ENCODE data around the gene PCCA. TPM values are rescaled to one million over a fixed set of nuclear protein-coding genes. Genes with fewer than 3 reads are reported as not detected.
A peak's percentile ranks its signal among the peaks of the same experiment; 100 is the strongest.

The PCCA gene
- total RNA-seq, 1 donor from 2014 or later, result 65.6 TPM

- intact Hi-C loops (cut with DNase I), result no loop called here
- DNase-seq (no peak), ATAC-seq (ENCODE audit: poor library complexity) (no peak)
Measured at GRCh38 chr13:100493418-100493817, 404.5 kb downstream of the PCCA start.

- intact Hi-C loops (cut with DNase I), result no loop called here
- ATAC-seq (ENCODE audit: poor library complexity) (no peak), DNase-seq (no peak)
Measured at GRCh38 chr13:100495455-100495854, 406.6 kb downstream of the PCCA start.

- ATAC-seq (ENCODE audit: poor library complexity) (no peak), DNase-seq (no peak)
- intact Hi-C loops (cut with DNase I), result no loop called here
Measured at GRCh38 chr13:100497389-100497788, 408.5 kb downstream of the PCCA start.

- intact Hi-C loops (cut with DNase I), result no loop called here
- no peak for DNase-seq
- no peak for ATAC-seq (ENCODE audit: poor library complexity)
Measured at GRCh38 chr13:100502446-100502845, 413.6 kb downstream of the PCCA start.

GRCh38 chr13:100503622-100504021 is 414.7 kb downstream of the PCCA start:
- DNase-seq (no peak), ATAC-seq (ENCODE audit: poor library complexity) (no peak)
- intact Hi-C loops (cut with DNase I), result no loop called here

GRCh38 chr13:100506154-100506553 is 417.3 kb downstream of the PCCA start:
- ATAC-seq (ENCODE audit: poor library complexity), result no peak
- intact Hi-C loops (cut with DNase I), result no loop called here
- DNase-seq, result no peak

GRCh38 chr13:100506600-100507422 is 417.9 kb downstream of the PCCA start:
- intact Hi-C loops (cut with DNase I), result no loop called here
- DNase-seq, result no peak
- ATAC-seq (ENCODE audit: poor library complexity), result no peak

- DNase-seq (no peak), ATAC-seq (ENCODE audit: poor library complexity) (no peak)
- intact Hi-C loops (cut with DNase I), result no loop called here
Measured at GRCh38 chr13:100508455-100508854, 419.6 kb downstream of the PCCA start.

GRCh38 chr13:100508996-100509395 is 420.1 kb downstream of the PCCA start:
- ATAC-seq (ENCODE audit: poor library complexity) (no peak), DNase-seq (no peak)
- intact Hi-C loops (cut with DNase I), result no loop called here

GRCh38 chr13:100510208-100510957 is 421.5 kb downstream of the PCCA start:
- ATAC-seq (ENCODE audit: poor library complexity) (no peak), DNase-seq (no peak)
- intact Hi-C loops (cut with DNase I), result loop anchor here (5.0 kb wide), 1 partner anchor 593 kb away; no protein-coding TSS in a partner anchor

- peak; percentile 55 for ATAC-seq (ENCODE audit: poor library complexity)
Measured at GRCh38 chr13:100511466-100511865, 422.6 kb downstream of the PCCA start.

GRCh38 chr13:100512422-100512821 is 423.5 kb downstream of the PCCA start:
- DNase-seq (no peak), ATAC-seq (ENCODE audit: poor library complexity) (no peak)
- intact Hi-C loops (cut with DNase I), result loop anchor here (5.0 kb wide), 1 partner anchor 595 kb away; no protein-coding TSS in a partner anchor

More at GRCh38 chr13:100511466-100511865, 422.6 kb downstream of the PCCA start:
- intact Hi-C loops (cut with DNase I), result loop anchor here (5.0 kb wide), 1 partner anchor 594 kb away; no protein-coding TSS in a partner anchor
- no peak for DNase-seq

GRCh38 chr13:100513171-100513570 is 424.3 kb downstream of the PCCA start:
- intact Hi-C loops (cut with DNase I), result loop anchor here (5.0 kb wide), 1 partner anchor 596 kb away; no protein-coding TSS in a partner anchor
- ATAC-seq (ENCODE audit: poor library complexity), result no peak
- DNase-seq, result no peak

- intact Hi-C loops (cut with DNase I), result loop anchor here (5.0 kb wide), 1 partner anchor 597 kb away; no protein-coding TSS in a partner anchor
- ATAC-seq (ENCODE audit: poor library complexity) (peak; percentile 68), DNase-seq (no peak)
Measured at GRCh38 chr13:100513987-100514670, 425.2 kb downstream of the PCCA start.

- ATAC-seq (ENCODE audit: poor library complexity) (peak; percentile 94), DNase-seq (peak; percentile 86)
- intact Hi-C loops (cut with DNase I), result loop anchor here (5.0 kb wide), 2 partner anchors 598 to 858 kb away; no protein-coding TSS in a partner anchor
Measured at GRCh38 chr13:100514788-100515409, 426.0 kb downstream of the PCCA start.

GRCh38 chr13:100515410-100515800 is 426.5 kb downstream of the PCCA start:
- intact Hi-C loops (cut with DNase I), result loop anchor here (5.0 kb wide), 1 partner anchor 858 kb away; no protein-coding TSS in a partner anchor
- ATAC-seq (ENCODE audit: poor library complexity) (no peak), DNase-seq (no peak)

- intact Hi-C loops (cut with DNase I), result loop anchor here (5.0 kb wide), 1 partner anchor 860 kb away; no protein-coding TSS in a partner anchor
- DNase-seq, result no peak
- ATAC-seq (ENCODE audit: poor library complexity), result no peak
Measured at GRCh38 chr13:100517135-100517534, 428.2 kb downstream of the PCCA start.

GRCh38 chr13:100517728-100518127 is 428.8 kb downstream of the PCCA start:
- intact Hi-C loops (cut with DNase I), result loop anchor here (5.0 kb wide), 1 partner anchor 860 kb away; no protein-coding TSS in a partner anchor
- DNase-seq (no peak), ATAC-seq (ENCODE audit: poor library complexity) (no peak)

All from Right ventricle myocardium superior (tissue), 1 donor.